Suprapubic skin (tissue), 3 donors: ENCODE data around the gene BATF.

ENCODE experiments used
- EP300 ChIP-seq: sonication (generic); formaldehyde crosslinking; IDR thresholded peaks from one replicate; pipeline ENCODE4 v1.6.1; 2017; ENCODE audit warnings: antibody characterized with exemption
- POLR2A ChIP-seq, 2 donors: fragments of 450-650 bp; IDR thresholded peaks; one replicate each; pipeline ENCODE4 v1.6.1; 2017; ENCODE audit warnings: antibody characterized with exemption in 2 of 2, mild to moderate bottlenecking in 2 of 2, moderate library complexity in 2 of 2
- TF ChIP-seq, protein P1 (sequence below), 2 donors: fragments of 200-600 bp in 1 of 2; fragments of 450-650 bp in 1 of 2; sonication (generic) in 1 of 2; IDR thresholded peaks; one replicate each; pipeline ENCODE4 v1.5.1; 2016 to 2019; ENCODE audit warnings: antibody characterized with exemption in 2 of 2, mild to moderate bottlenecking in 1 of 2, moderate library complexity in 1 of 2

DNA sequence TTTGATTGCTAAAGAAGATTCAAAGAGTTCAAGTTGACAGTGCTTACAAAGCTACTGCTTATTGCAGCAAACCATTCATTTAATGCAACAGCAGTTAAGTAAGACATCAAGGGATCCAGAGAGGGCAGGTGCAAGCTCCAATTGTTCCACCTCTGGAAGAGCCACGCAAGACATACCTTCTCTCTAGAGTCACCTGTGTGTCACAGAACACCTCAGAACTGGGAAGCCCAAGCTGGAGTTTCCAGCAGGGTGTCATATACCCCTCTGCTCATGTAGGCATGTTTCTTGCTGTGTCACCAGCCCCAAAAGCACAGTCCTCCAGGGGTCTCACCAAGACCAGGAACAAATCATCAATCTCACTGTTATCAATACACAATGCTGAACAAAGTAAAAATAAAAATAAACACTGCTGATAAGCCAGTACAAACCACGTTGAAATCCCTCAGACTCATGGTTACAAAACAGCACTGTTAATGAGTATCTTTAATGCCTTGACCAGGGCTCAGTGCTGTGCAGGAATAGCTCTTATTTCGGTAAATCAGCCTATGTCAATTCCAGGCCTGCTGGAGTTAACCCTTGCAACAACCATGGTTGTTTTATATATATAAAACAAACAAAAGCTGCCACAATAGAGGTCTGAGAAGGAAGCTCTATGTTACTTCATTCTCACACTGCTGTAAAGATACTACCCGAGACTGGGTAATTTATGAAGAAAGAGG is 37.4 kb upstream of the BATF start:
- TF ChIP-seq POLR2A (IDR thresholded peaks at IDR 0.05) (no peak), EP300 (no peak)
- TF ChIP-seq, protein P1, sequence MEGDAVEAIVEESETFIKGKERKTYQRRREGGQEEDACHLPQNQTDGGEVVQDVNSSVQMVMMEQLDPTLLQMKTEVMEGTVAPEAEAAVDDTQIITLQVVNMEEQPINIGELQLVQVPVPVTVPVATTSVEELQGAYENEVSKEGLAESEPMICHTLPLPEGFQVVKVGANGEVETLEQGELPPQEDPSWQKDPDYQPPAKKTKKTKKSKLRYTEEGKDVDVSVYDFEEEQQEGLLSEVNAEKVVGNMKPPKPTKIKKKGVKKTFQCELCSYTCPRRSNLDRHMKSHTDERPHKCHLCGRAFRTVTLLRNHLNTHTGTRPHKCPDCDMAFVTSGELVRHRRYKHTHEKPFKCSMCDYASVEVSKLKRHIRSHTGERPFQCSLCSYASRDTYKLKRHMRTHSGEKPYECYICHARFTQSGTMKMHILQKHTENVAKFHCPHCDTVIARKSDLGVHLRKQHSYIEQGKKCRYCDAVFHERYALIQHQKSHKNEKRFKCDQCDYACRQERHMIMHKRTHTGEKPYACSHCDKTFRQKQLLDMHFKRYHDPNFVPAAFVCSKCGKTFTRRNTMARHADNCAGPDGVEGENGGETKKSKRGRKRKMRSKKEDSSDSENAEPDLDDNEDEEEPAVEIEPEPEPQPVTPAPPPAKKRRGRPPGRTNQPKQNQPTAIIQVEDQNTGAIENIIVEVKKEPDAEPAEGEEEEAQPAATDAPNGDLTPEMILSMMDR (IDR thresholded peaks at IDR 0.05) = no peak
